Activated CD4-positive, CD25-positive, alpha-beta regulatory T cell treated with anti-CD3 and anti-CD28 coated beads, Interleukin-2, amount 50 U/mL, for 24 hours (primary cell): ENCODE measurements around the gene PIAS4.
A peak's percentile ranks its signal among the peaks of the same experiment; 100 is the strongest.

Source experiments
- ATAC-seq, 2 donors: fragments of 150-1000 bp; cut with Tn5 transposase; one replicate each; pipeline ENCODE4 v1.10.0; 2021; ENCODE audit warnings: mild to moderate bottlenecking in 1 of 2, moderate library complexity in 1 of 2

PIAS4 gene

GRCh38 chr19:4080473-4080872 is 72.9 kb downstream of the PIAS4 start:
- ATAC-seq = no peak

GRCh38 chr19:4081441-4082129 is 74.0 kb downstream of the PIAS4 start:
- no peak for ATAC-seq

GRCh38 chr19:4082172-4082571 is 74.6 kb downstream of the PIAS4 start:
- no peak for ATAC-seq

- ATAC-seq = peak; percentile 49 to 53
Measured at GRCh38 chr19:4083677-4084546, 76.4 kb downstream of the PIAS4 start.

GRCh38 chr19:4084547-4084877 is 77.0 kb downstream of the PIAS4 start:
- no peak for ATAC-seq

GRCh38 chr19:4086411-4086867 is 78.9 kb downstream of the PIAS4 start:
- no peak for ATAC-seq

GRCh38 chr19:4087787-4088679 is 80.5 kb downstream of the PIAS4 start:
- ATAC-seq = no peak

GRCh38 chr19:4088975-4089374 is 81.4 kb downstream of the PIAS4 start:
- peak; percentile 37 to 47 for ATAC-seq
